HG02610 (cell line): Measurements from ENCODE around the gene MYH11.
A peak's percentile ranks its signal among the peaks of the same experiment; 100 is the strongest.
"Not testable (repeated sequence)": the region's sequence is repeated elsewhere in the genome, so short reads cannot be mapped to it uniquely, and the experiment has no call there.

ENCODE experiments used
- ATAC-seq: cut with Tn5 transposase; IDR thresholded peaks from one replicate; pipeline ENCODE4 v1.9.1; 2021; ENCODE audit warnings: mild to moderate bottlenecking, moderate library complexity; ENCODE audit not compliant: unreplicated experiment

Gene MYH11

DNA sequence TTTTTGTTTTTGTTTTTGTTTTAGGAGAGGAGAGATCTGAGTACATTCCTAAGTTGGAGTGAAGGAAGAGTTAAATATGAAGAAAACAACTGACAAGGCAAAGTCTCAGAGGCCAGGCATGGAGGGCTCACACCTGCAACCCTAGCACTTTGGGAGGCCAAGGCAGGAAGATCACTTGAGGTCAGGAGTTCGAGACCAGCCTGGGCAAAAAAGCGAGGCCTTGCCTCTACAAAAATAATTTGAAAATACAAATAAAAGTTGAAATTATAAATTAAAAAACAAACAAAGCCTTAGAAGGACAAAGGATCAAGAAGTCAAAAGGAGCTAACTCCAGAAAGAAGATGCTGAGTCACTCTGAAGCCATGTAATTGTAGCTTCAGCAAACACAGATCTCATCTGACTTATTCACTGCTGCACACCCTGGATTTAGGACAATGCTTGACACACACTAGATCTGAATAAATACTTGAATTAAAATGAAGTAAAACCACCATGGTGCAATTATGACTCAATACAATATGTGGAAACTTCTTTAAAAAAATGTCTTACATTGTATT, 22.5 kb upstream of the MYH11 start:
- no peak for ATAC-seq

DNA sequence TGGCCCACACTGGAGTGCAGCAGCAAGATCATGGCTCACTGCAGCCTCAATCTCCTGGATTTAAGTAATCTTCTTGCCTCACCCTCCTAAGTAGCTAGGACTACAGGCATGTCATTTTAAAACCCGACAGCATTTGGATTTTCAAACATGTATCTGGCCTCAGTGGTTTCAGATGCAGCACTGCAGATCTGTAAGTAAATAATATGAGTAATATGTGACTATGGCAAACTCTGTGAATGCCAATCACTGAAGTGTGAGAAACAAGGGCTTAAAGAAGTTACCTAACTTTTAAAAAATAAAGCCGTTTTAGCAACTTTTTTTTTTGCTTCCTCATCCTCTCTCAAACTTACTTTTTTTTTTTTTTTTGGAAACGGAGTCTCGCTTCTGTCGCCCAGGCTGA, 19.7 kb upstream of the MYH11 start:
- ATAC-seq, result no peak

DNA sequence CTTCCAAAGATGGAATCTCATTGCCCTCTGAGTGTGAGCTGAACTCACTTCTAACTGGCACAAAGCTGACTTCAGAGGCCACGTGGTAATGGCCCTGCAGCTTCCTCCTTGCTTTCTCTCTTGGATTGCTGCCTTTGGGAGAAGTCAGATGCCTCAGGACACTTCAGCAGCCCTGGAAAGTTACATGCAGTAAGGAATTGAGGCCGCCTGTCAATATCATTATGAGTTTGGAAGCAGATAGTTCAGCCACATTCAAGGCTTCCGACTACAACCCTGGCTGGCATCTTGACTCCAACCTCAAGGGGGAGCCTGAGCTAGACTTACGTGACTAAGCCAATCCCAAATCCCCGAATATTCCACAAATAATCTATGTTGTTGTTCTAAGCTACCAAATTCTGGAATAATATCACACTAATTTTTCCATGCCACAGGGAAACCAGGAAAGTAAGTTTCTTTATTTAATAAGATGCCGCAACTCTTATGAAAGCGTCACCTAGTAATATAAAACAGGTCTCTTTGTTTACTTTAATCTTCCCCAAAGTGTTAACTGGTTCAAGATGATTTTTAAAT, 18.0 kb upstream of the MYH11 start:
- no peak for ATAC-seq

DNA sequence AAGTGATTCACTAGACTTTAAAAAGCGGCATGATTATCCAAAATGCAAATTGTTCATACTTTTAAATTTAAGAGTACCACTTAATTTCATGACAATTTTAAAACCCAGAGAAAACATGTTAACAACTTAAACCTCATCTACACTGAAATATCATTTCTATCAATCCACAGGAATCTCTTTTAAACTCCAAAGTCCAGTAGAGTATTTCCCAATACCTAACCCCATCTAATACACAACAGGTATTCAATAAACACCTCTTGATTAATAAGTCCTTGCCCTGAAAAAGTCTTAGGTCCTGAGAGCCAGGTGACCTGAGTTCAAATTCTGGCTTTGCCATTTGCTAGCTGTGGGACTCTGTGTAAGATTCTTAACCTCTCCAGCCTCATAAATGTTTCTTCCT, 16.9 kb upstream of the MYH11 start:
- ATAC-seq, result no peak

DNA sequence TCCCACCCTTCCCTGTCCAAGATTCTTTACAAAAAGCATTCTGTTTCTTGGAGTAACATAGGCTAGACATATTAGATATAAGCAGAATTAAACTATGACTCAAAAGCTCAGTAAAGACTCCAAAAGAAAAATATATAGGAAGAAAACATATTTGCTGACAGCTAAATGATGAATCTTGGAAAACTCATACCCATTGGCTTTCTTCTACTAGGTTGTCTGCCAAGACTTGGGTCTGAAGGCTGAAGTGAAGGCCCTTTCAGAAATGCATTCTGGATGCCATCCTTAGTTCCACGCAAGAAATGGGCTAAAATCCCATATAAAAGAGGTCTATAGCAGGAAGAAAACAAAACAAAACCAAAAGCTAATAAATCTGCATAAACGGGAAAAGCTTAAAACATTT, 16.5 kb upstream of the MYH11 start:
- no peak for ATAC-seq

DNA sequence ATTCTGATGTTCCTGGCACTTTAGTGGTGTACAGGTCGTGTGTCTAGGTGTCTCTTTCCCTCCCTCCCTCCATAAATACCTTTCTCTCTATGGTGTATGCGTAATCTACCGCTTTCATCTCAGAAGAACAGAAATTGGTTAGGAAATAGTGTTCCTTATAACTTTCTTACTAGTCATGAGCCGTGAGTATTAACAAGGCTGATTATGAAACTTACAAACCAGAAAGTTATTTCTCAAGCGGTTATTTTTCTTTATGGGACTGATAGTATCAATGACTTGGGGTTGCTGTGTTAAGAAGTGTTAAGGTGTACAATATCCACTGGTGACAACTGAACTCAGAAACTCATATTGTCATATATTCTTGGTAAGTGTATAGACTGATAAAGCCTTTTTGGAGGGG, 13.2 kb upstream of the MYH11 start:
- no peak for ATAC-seq

DNA sequence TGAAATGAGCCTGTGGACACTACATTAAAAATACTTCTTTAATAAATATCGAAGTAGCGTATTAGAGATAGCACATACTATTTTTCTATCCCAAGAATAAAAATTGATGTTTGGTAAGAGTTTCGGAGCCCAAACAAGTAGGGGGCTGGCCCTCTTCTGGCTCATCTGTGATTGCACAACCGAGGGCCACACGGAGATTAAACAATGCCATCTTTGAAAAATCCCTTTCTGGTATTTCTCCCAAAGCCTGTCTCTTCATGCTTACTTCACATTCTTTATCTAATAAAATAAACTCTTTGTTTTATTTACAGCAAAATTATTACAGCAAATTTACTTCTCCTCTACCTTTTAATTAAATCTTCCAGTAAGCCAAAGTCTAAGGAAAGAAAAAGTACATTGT, 9.6 kb upstream of the MYH11 start:
- no peak for ATAC-seq

DNA sequence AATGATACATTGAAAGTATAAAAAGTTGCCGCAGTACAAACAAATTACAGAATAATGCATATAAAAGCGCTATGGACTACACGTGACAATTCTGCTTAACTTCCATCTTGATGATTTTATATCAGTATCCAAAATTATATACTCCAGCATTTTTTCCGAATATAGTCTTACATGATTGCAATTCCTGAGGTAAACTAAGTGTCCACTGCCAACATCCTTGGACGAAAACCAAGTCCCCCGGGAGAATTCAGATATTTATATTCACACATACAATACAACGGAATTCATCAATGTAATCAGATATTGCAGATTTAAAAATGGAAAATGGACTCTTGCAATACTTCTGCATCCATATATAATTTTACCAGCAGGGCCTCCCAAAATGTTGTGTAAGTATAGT, 8.9 kb upstream of the MYH11 start:
- ATAC-seq, result no peak

DNA sequence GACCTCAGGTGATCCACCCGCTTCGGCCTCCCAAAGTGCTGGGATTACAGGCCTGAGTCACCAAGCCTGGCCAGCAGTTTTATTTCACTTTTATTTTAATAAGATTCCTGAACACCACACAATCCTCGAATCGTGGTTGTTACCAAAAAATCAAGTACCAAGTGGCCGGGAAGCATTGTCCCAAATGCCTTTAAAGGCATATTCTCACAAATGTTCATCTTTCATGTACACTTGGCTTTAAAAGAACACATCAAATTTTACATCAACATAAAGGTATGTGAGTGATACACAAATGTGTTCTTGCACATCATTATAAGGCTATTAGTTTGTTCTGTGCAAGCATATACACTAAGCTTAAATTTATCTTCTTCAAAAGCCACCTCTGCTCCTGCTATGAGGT, 8.1 kb upstream of the MYH11 start:
- ATAC-seq, result no peak

DNA sequence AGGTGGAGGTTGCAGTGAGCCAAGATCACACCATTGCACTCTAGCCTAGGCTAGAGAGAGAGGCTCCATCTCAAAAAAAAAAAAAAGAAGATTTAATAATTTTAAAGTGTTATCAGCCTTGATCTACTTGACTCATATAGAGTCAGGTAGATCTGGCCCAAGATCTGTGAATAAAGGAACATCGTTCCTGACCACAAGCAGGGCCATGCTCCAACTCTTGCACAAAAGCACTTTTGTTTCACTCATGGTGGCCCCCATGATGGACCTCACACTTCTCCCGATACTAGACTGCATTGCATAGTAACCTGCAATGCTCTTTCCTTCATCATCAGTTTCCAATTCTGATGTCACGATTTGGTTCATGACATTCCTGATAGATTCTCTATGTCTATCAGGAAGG, 5.2 kb upstream of the MYH11 start:
- ATAC-seq, result no peak

DNA sequence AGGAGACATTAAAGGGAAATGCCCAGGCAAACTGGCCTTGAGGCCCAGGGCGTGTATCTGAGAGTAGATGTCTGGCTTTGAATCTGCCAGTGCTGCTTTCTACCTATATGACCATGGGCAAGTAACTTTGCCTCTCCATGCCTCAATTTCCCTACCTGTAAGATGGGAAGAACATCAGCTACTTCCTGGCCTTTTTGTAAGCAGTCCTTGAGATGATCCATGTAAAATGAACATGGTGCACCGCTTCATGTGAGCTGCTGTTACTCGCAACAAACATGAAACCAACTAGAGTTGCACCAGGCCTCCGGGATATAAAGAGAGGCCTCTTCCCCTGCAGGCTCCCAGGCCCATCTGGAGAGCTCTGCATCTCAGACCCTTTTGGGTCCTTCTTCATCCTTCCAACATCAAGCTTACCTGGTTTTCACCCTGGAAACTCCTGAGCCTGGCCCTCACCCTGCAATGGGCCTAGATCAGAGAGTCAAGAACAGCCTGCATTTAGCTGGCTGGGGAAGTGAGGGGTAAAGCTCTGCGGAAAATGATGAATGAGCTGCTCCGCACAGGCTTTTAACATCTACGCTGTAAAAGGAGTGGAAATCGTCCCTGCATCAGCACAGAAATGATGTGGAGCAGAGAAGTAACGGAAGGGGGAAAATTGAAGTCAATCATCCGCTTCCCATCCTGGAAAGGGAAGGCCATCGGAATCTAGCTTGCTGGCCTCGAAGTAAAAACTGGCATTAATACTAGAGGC, 2.3 kb upstream of the MYH11 start:
- ATAC-seq, result no peak

DNA sequence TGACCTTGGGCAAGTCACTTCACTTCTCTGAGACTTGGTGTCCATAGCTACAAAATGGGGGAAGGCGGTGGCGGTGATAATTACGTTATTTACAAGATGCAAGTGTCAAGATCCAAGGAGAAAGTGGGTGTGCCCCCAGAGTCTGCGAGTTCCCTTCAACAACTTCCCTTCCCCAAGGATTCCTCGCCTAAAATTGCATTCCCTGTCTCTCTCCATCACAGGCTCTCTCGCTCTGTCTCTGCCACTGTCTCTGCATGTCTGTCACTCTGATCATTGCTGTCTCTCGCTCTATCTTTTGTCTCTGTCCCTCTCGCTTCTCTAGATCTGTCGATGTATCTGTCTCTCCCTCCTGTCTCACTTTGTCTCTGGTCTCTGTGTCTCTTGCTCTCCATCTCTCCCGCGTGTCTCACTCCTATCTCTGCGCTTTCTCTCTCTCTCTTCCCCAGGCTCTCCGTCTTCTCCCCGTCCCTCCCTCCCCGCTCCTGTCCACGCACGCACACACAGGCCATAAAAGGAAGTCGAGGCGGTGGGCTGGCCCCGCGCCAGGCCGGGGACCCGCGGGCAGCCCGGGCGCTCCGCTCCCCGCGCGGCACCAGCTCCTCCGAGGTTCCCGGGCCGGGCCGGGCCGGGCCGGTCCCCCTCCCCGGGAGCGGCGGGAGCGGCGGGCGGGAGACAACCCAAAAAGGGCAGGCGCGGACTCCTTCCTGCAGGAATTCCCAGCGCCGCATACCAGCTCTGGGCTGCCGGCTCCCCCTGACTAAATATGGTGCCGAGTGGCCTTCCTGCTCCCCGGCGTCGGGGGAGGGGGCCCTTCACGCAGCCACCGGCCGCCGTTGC, 1.1 kb upstream of the MYH11 start:
- ATAC-seq, result no peak

DNA sequence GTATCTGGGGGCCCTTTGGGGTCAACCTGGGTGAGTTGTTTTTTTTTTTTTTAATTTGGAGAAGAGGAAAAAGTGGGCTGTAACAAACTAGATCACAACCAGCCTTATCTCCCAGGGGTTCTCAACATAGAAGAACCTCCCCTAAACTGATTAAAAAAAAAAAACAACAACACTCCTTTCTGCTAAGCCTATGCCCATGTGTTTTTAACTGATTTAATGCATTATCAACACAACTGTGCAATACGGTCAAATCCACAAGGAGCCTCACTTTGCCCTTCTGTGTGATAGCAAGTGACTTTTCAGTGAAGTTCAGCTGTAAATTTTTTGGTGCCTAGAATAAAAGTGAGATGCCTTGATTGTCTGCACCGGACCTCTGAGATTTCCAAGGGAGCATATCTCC, 646 bp downstream of the MYH11 start:
- no peak for ATAC-seq

DNA sequence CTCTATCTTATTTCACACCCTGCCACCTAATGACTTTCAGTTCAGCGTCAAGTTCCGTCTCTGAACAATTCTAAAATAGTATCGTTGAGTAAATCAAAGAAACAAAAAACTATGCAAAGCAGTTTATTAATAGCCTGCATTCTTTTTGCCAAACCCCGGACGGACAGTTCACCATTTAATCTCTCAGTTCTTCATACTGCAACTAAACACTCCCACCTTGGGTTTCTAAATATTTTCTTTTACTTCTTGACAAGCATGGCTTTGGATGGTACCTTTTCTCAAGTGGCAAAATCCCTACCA, 1.2 kb downstream of the MYH11 start:
- peak; percentile 75 for ATAC-seq

DNA sequence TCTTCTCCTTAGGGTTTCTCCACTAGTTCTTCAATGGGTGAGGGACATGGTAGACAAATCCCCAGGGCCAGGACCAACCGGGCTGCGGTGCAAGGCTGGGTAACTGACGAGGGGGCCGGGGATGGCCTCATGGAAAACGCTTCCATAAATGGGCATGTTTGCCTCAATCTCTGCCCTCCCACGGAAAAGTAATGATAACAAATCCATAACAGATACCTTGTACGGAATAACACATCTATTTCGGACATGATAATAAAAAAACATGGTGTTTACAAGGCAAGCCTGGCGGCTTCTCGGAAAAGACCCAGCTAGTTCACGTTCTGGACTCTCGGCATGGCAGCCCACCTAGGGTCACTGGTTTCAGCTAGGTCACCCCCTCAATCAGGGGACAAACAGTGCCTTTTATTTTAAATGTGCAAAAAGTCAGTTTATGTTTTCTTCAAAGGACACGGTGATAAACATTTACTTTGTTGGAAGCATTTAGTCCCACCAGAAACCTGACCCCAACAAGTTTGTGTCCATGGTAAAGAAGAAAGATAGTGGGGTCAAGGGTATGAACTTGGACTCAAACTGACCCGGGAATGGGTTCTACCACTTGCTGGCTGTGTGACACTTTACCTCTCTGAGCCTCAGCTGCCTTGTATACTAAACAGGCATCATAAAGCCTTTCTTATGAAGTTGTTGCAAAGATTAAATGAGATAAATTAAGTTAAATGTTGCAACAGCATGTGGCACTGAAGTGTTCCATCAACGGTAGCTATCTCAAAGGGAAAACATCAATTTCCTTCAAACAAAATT, 1.7 kb downstream of the MYH11 start:
- ATAC-seq, result no peak

DNA sequence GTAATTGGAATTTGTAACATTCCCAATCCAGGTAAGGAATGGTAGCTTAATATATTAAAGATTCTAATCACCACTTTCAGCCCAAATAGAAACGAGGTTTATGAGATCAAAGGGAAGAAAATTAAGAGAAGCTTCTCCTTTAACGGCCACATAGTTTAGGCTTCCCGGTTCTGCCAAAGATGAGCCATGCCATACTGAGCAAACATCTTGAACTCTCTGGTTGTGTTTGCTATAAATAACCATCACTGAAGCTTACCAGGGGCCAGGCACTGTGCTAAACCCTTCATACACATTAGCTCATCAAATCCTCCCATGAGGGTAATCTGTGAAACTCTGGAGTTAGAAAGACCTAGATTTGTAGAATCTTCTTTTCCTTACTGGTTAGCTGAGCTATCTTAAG, 2.8 kb downstream of the MYH11 start:
- ATAC-seq, result no peak

DNA sequence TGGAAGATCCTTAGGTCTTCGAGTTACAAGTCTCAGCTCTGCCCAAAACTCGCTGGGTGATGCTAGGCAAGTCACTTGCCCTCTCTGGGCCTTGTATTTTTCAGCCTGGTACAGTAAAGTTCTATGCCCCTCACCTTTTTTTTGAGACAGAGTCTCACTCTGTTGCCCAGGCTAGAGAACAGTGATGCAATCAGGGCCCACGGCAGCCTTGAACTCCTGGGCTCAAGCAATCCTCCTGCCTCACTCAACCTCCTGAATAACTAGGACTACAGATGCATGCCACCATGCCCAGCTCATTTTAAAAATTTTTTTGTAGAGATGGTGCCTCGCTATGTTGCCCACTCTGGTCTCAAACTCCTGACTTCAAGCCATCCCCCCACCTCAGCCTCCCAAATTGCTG, 3.8 kb downstream of the MYH11 start:
- no peak for ATAC-seq

DNA sequence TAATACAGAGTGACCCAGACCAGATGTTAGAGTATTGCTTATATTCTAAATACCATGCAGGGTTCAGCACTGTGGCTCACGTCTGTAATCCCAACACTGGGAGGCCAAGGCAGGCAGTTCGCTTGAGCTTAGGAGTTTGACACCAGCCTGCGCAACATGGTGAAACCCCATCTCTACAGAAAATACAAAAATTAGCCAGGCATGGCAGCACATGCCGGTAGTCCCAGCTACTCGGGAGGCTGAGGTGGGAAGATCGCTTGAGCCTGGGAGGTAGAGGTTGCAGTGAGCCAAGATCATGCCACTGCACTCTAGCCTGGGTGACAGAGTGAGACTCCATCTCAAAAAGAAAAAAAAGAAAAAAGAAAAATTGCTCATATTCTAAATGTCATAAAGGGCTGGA, 6.3 kb downstream of the MYH11 start:
- not testable (repeated sequence) for ATAC-seq

DNA sequence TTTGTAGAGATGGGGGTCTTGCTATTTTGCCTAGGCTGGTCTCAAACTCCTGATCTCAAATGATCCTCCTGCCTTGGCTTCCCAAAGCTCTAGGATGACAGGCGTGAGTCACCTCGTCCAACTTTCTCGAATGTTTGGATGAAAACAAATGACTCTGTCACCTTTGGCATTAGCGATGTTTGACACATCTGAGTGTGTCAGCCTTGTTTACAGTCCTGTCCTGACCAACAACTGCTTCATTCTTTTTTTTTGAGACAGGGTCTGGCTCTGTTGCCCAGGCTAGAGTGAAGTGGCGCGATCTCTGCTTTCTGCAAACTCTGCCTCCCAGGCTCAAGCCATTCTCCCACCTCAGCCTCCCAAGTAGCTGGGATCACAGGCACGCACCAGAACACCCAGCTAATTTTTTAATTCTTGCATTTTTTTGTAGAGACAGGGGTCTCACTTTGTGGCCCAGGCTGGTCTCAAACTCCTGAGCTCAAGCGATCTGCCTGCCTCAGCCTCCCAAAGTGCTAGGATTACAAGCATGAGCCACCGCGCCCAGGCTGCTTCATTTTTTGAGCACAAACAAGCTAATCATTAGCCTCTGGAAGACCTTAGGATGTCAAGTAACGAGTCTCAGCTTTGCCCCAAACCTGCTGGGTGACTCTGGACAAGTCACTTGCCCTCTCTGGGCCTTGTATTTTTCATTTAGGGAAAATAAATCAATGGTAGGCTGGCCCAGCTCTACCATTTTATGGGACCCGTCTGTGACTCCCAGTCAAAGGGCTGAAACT, 7.4 kb downstream of the MYH11 start:
- no peak for ATAC-seq

DNA sequence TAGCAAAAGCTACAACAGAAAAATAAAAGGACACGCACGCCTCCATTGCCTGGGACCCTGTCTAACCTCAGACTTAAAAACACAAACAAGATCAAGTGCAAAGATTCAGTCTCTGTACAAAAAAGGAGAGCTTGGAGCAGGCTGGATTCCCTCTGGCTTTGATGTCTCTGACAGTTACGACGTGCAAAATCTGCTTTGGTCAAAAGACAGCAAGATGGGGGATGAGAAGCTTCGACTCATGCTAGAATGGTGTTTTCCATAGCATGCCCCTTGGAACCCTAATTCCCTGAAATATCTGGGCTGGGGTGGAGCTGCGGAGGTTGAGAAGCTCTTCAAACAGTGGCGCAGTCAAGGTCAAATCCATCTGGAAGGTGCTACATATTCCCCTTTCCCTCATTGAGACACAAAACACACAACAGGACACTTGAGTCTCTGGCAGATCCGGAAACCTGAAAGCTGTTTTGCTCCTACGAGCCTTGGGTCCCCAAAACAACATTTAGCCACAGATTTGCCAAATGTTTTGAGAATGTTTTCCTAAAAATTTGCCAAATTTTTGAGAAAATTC, 9.1 kb downstream of the MYH11 start:
- no peak for ATAC-seq
